Transverse colon (tissue), 3 donors: ENCODE data around the gene F8.

ENCODE experiments used
- EP300 ChIP-seq: sonication (generic); formaldehyde crosslinking; IDR thresholded peaks from one replicate; pipeline ENCODE4 v1.6.1; 2017; ENCODE audit warnings: antibody characterized with exemption, low read depth
- POLR2A ChIP-seq: fragments of 450-650 bp; IDR thresholded peaks from one replicate; pipeline ENCODE4 v1.6.1; 2016; ENCODE audit warnings: antibody characterized with exemption, mild to moderate bottlenecking, moderate library complexity
- POLR2AphosphoS5 ChIP-seq, 3 donors: sonication (generic); formaldehyde crosslinking; IDR thresholded peaks; one replicate each; pipeline ENCODE4 v1.6.1; 2016; ENCODE audit warnings: antibody characterized with exemption in 3 of 3

GRCh38 chrX:155001873-155002272 is 20.6 kb downstream of the F8 start:
- no peak for TF ChIP-seq EP300
- TF ChIP-seq POLR2AphosphoS5 (IDR thresholded peaks at IDR 0.05), result no peak
- TF ChIP-seq POLR2A, result no peak
